SU-DHL-6 (cell line): ENCODE measurements around the gene RNF6.

Experiments
- H2AFZ ChIP-seq: fragments of 200-600 bp; sonication (generic); 2 replicates; pipeline ENCODE4 v1.6.1; 2014; ENCODE audit warnings: low read depth, mild to moderate bottlenecking, moderate library complexity, mixed read lengths, antibody characterized with exemption, low read length; ENCODE audit not compliant: severe bottlenecking
- H3F3A ChIP-seq: fragments of 200-600 bp; shearing (Covaris generic); 2 replicates; pipeline ENCODE4 v1.6.0; 2016; ENCODE audit warnings: antibody characterized with exemption, mild to moderate bottlenecking; ENCODE audit not compliant: insufficient read depth
- H3K27ac ChIP-seq: fragments of 200-600 bp; sonication (generic); 2 replicates; pipeline ENCODE4 v1.5.1; 2016; ENCODE audit warnings: low read depth, mild to moderate bottlenecking, low read length, moderate library complexity, mixed read lengths
- H3K27me3 ChIP-seq: fragments of 200-600 bp; sonication (generic), shearing (Covaris generic); 2 replicates; pipeline ENCODE4 v1.6.0; 2014; ENCODE audit warnings: mild to moderate bottlenecking, low read length
- H3K36me3 ChIP-seq: fragments of 200-600 bp; sonication (generic); 2 replicates; pipeline ENCODE4 v1.6.1; 2014; ENCODE audit warnings: mild to moderate bottlenecking, low read length, mixed read lengths
- H3K4me2 ChIP-seq: fragments of 300-600, 200-600 bp; shearing (Covaris generic), sonication (generic); 2 replicates; pipeline ENCODE4 v1.6.0; 2014; ENCODE audit warnings: low read length, low read depth, mild to moderate bottlenecking; ENCODE audit not compliant: poor library complexity, severe bottlenecking
- H3K4me3 ChIP-seq: fragments of 200-600 bp; sonication (generic); 2 replicates; pipeline ENCODE4 v1.5.1; 2014; ENCODE audit warnings: antibody characterized with exemption, low read length, mild to moderate bottlenecking, mixed read lengths; ENCODE audit not compliant: insufficient read depth, poor library complexity, severe bottlenecking
- H3K79me2 ChIP-seq: fragments of 200-600 bp; sonication (generic); 2 replicates; pipeline ENCODE4 v1.6.1; 2014; ENCODE audit warnings: mild to moderate bottlenecking, low read length, moderate library complexity; ENCODE audit not compliant: insufficient read depth
- H3K9ac ChIP-seq: fragments of 200-600 bp; sonication (generic); 2 replicates; pipeline ENCODE4 v1.7.0; 2014; ENCODE audit warnings: mild to moderate bottlenecking, low read length
- H3K9me2 ChIP-seq: fragments of 200-600 bp; sonication (generic); replicated peaks from 2 replicates; pipeline ENCODE4 v1.6.1; 2014; ENCODE audit warnings: low read length; ENCODE audit not compliant: insufficient read depth
- H3K9me3 ChIP-seq: fragments of 200-600 bp; sonication (generic); 2 replicates; pipeline ENCODE4 v1.6.1; 2014; ENCODE audit warnings: low read length, mixed read lengths; ENCODE audit not compliant: insufficient read depth
- H4K20me1 ChIP-seq: fragments of 200-600 bp; sonication (generic); 2 replicates; pipeline ENCODE4 v1.6.1; 2014; ENCODE audit warnings: low read depth, mild to moderate bottlenecking, antibody characterized with exemption, low read length, moderate library complexity, mixed read lengths
- EZH2phosphoT487 ChIP-seq: fragments of 200-600 bp; sonication (generic), shearing (Covaris generic); conservative IDR thresholded peaks from 2 replicates; pipeline ENCODE4 v1.6.1; 2018; ENCODE audit warnings: mild to moderate bottlenecking, antibody characterized with exemption, low read length, moderate library complexity, mixed read lengths
- TF ChIP-seq, protein P1 (sequence below): fragments of 200-600 bp; sonication (generic); IDR thresholded peaks from one replicate; pipeline ENCODE4 v1.5.1; 2017; ENCODE audit warnings: antibody characterized with exemption, mild to moderate bottlenecking, low read length, moderate library complexity; ENCODE audit not compliant: insufficient read depth, poor library complexity, severe bottlenecking

Gene RNF6

DNA sequence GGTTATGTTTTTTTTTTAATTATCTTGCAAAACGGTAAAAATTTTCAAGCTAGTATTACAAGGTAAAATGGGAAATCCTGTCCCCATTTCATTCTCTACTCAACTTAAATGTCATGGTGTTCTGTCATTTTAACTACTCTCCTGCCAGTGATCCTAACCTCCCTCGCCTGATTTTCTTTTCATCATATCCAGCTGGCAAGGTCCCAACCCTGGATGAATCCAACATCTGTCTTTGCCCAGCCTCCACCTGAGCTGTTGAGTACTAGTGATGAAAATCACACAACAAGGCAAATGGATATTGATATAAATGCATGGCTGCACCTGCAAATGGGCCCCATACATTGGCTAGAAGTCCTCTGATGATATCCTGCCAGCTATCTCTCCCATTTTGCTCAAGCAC is 24.9 kb upstream of the RNF6 start:
- H3K4me3 ChIP-seq, result no peak overlapping the region
- H3K27me3 ChIP-seq, result no peaks in the 10 kb centered on the region
- no peaks in the 10 kb centered on the region for H4K20me1 ChIP-seq
- H3K79me2 ChIP-seq, result no peaks in the 10 kb centered on the region
- H3K9ac ChIP-seq, result no peak overlapping the region
- no peak overlapping the region for H2AFZ ChIP-seq
- H3F3A ChIP-seq, result no peaks in the 10 kb centered on the region
- H3K9me2 ChIP-seq, result no peaks in the 10 kb centered on the region
- H3K36me3 ChIP-seq, result no peaks in the 10 kb centered on the region
- TF ChIP-seq, protein P1, sequence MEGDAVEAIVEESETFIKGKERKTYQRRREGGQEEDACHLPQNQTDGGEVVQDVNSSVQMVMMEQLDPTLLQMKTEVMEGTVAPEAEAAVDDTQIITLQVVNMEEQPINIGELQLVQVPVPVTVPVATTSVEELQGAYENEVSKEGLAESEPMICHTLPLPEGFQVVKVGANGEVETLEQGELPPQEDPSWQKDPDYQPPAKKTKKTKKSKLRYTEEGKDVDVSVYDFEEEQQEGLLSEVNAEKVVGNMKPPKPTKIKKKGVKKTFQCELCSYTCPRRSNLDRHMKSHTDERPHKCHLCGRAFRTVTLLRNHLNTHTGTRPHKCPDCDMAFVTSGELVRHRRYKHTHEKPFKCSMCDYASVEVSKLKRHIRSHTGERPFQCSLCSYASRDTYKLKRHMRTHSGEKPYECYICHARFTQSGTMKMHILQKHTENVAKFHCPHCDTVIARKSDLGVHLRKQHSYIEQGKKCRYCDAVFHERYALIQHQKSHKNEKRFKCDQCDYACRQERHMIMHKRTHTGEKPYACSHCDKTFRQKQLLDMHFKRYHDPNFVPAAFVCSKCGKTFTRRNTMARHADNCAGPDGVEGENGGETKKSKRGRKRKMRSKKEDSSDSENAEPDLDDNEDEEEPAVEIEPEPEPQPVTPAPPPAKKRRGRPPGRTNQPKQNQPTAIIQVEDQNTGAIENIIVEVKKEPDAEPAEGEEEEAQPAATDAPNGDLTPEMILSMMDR, result no peak
- TF ChIP-seq EZH2phosphoT487, result no peak
- no peak overlapping the region for H3K4me2 ChIP-seq
- H3K27ac ChIP-seq, result no peak overlapping the region
- 0 out of 2 replicates have a peak, but pooled peaks cover 4% of the 10 kb centered on the region for H3K9me3 ChIP-seq

DNA sequence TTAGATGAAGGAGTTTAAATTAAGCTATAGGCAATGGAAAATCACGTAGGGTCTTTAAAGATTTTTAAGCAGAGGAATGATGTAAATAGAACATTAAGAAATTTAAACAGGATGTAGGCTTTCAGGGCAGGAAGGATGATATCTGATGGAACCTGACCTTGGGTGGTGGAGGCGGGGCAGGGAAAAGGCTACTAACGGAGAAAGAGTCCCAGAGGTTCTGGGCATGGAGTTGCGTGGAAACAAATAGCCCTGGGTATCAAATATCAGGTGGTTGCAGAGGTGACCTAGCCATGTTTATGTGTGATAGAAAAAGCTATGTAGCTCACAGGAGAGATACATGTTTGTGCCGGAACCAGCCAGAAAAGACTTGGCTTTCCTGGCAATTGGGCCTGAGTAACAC is 24.0 kb upstream of the RNF6 start:
- H3F3A ChIP-seq, result no peaks in the 10 kb centered on the region
- no peak overlapping the region for H3K4me2 ChIP-seq
- H3K9me2 ChIP-seq, result no peaks in the 10 kb centered on the region
- no peaks in the 10 kb centered on the region for H3K79me2 ChIP-seq
- TF ChIP-seq, protein P1, result no peak
- no peak for TF ChIP-seq EZH2phosphoT487
- H4K20me1 ChIP-seq, result no peaks in the 10 kb centered on the region
- H3K27ac ChIP-seq, result no peak overlapping the region
- no peaks in the 10 kb centered on the region for H3K36me3 ChIP-seq
- no peak overlapping the region for H3K9ac ChIP-seq
- H2AFZ ChIP-seq, result no peak overlapping the region
- H3K27me3 ChIP-seq, result no peaks in the 10 kb centered on the region
- H3K4me3 ChIP-seq, result no peak overlapping the region
- 0 out of 2 replicates have a peak, but pooled peaks cover 4% of the 10 kb centered on the region for H3K9me3 ChIP-seq

DNA sequence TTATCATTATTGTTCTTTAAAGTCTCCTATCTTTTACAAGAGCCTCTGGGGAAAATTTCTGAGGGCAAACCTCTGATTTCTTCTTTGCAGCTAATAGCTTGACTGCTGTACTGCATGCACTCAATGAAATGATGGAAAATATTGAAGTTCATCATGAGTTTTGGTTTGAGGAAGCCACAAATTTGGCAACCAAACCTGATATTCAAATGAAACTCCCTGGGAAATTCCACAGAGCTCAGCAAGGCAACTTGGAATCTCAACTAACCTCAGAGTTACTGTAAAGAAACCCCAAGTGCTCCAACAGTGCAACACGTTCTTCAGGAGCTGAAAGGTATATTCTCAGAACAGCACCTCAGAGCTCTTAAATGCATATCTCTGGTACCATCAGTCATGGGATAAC is 14.2 kb upstream of the RNF6 start:
- no peaks in the 10 kb centered on the region for H3K36me3 ChIP-seq
- H3K79me2 ChIP-seq, result no peaks in the 10 kb centered on the region
- H3K4me3 ChIP-seq, result no peak overlapping the region
- no peak overlapping the region for H2AFZ ChIP-seq
- H3F3A ChIP-seq, result no peaks in the 10 kb centered on the region
- no peak overlapping the region for H3K27ac ChIP-seq
- TF ChIP-seq EZH2phosphoT487, result no peak
- TF ChIP-seq, protein P1, result no peak
- no peak overlapping the region for H3K4me2 ChIP-seq
- no peaks in the 10 kb centered on the region for H3K9me3 ChIP-seq
- no peaks in the 10 kb centered on the region for H4K20me1 ChIP-seq
- no peaks in the 10 kb centered on the region for H3K9me2 ChIP-seq
- no peaks in the 10 kb centered on the region for H3K27me3 ChIP-seq
- H3K9ac ChIP-seq, result no peak overlapping the region
